Tibial artery (tissue), 4 donors: ENCODE results near the gene ANKS3.

Experiments used
- DNase-seq, 2 donors: peaks; one replicate each; pipeline ENCODE4 v3.0.0-alpha.2; 2019
- H3K27ac ChIP-seq, 2 donors: fragments of 200-600 bp; sonication (generic) in 1 of 2; 1 replicate in 1 of 2; 2 replicates in 1 of 2; pipeline ENCODE4 v1.5.1; 2018 to 2019; ENCODE audit warnings: mild to moderate bottlenecking in 1 of 2
- H3K27me3 ChIP-seq, 2 donors: fragments of 200-600 bp; sonication (generic) in 1 of 2; one replicate each; pipeline versions ENCODE4 v1.5.1 to v1.6.0; 2016 to 2019
- H3K36me3 ChIP-seq, 3 donors: fragments of 200-600 bp; sonication (generic) in 2 of 3; one replicate each; pipeline ENCODE4 v1.5.1; 2016 to 2019; ENCODE audit warnings: mild to moderate bottlenecking in 2 of 3
- H3K4me1 ChIP-seq, 4 donors: fragments of 200-600 bp; sonication (generic) in 2 of 4; 1 replicate in 3 of 4; 2 replicates in 1 of 4; pipeline ENCODE4 v1.5.1; 2016 to 2019
- H3K4me3 ChIP-seq, 2 donors: fragments of 200-600 bp; sonication (generic) in 1 of 2; 1 replicate in 1 of 2; 2 replicates in 1 of 2; pipeline ENCODE4 v1.5.1; 2018 to 2019; ENCODE audit warnings: mild to moderate bottlenecking in 2 of 2
- H3K9me3 ChIP-seq, 3 donors: fragments of 200-600 bp; sonication (generic) in 1 of 3; one replicate each; pipeline ENCODE4 v1.5.1; 2016 to 2019
- CTCF ChIP-seq, 2 experiments: fragments of 200-600 bp in 1 of 2; fragments of 450-650 bp in 1 of 2; IDR thresholded peaks; one replicate each; pipeline ENCODE4 v1.5.1; 2017 to 2019; ENCODE audit warnings: antibody characterized with exemption in 2 of 2, mild to moderate bottlenecking in 1 of 2, moderate library complexity in 1 of 2
- intact Hi-C: fragments of 100-400 bp; cut with DNase I; formaldehyde crosslinking; loops from one replicate; pipeline ENCODE4 v1.15.0; 2023; ENCODE audit warnings: low total_unique reads

Gene ANKS3

GRCh38 chr16:4747906-4748681, 14.0 kb upstream of the ANKS3 start:
- DNase-seq = no peak
- H3K36me3 ChIP-seq = peaks cover 23 to 49% (median 34%) of the 10 kb centered on the region in 3 donors
- H3K9me3 ChIP-seq = no peaks in the 10 kb centered on the region
- no peak for TF ChIP-seq CTCF (IDR thresholded peaks at IDR 0.05)
- no peak overlapping the region for H3K4me3 ChIP-seq
- H3K4me1 ChIP-seq = peaks cover 0 to 12% (median 10%) of the 10 kb centered on the region in 4 donors
- H3K27ac ChIP-seq = no peak overlapping the region
- peaks cover 0 to 5% of the 10 kb centered on the region in 2 donors for H3K27me3 ChIP-seq
- intact Hi-C loops = loop anchor here (5.0 kb wide), 1 partner anchor 199 kb away; no protein-coding TSS in a partner anchor

- Histone ChIP-seq H3K27ac (no peak overlapping the region), H3K4me3 (no peak overlapping the region), H3K27me3 (peaks cover 0 to 11% of the 10 kb centered on the region in 2 donors), H3K9me3 (no peaks in the 10 kb centered on the region), H3K36me3 (peaks cover 13 to 38% (median 24%) of the 10 kb centered on the region in 3 donors), H3K4me1 (peaks cover 0 to 15% (median 10%) of the 10 kb centered on the region in 4 donors)
- no peak for TF ChIP-seq CTCF (IDR thresholded peaks at IDR 0.05)
- intact Hi-C loops = loop anchor here (5.0 kb wide), 1 partner anchor 200 kb away; no protein-coding TSS in a partner anchor
- DNase-seq = no peak
Observed at GRCh38 chr16:4746991-4747574, 13.0 kb upstream of the ANKS3 start.

- no peaks in the 10 kb centered on the region for H3K9me3 ChIP-seq
- H3K27ac ChIP-seq = no peak overlapping the region
- DNase-seq = no peak
- TF ChIP-seq CTCF (IDR thresholded peaks at IDR 0.05) = no peak
- intact Hi-C loops = loop anchor here (5.0 kb wide), 1 partner anchor 201 kb away; no protein-coding TSS in a partner anchor
- peaks cover 0 to 11% of the 10 kb centered on the region in 2 donors for H3K27me3 ChIP-seq
- peaks cover 0 to 15% (median 10%) of the 10 kb centered on the region in 4 donors for H3K4me1 ChIP-seq
- H3K4me3 ChIP-seq = no peak overlapping the region
- H3K36me3 ChIP-seq = peaks cover 6 to 30% (median 15%) of the 10 kb centered on the region in 3 donors
Observed at GRCh38 chr16:4746215-4746614, 12.1 kb upstream of the ANKS3 start.

GRCh38 chr16:4745274-4745569, 11.2 kb upstream of the ANKS3 start:
- Histone ChIP-seq H3K4me3 (no peak overlapping the region), H3K36me3 (peaks cover 0 to 20% (median 5%) of the 10 kb centered on the region in 3 donors), H3K4me1 (peaks cover 0 to 15% (median 10%) of the 10 kb centered on the region in 4 donors), H3K9me3 (no peaks in the 10 kb centered on the region), H3K27me3 (peaks cover 0 to 15% of the 10 kb centered on the region in 2 donors), H3K27ac (no peak overlapping the region)
- intact Hi-C loops = loop anchor here (5.0 kb wide), 1 partner anchor 202 kb away; no protein-coding TSS in a partner anchor
- no peak for DNase-seq
- no peak for TF ChIP-seq CTCF (IDR thresholded peaks at IDR 0.05)

GRCh38 chr16:4744555-4745273, 10.6 kb upstream of the ANKS3 start:
- Histone ChIP-seq H3K9me3 (no peaks in the 10 kb centered on the region), H3K27me3 (peaks cover 0 to 15% of the 10 kb centered on the region in 2 donors), H3K36me3 (peaks cover 0 to 15% (median under 1%) of the 10 kb centered on the region in 3 donors), H3K4me1 (peaks cover 0 to 15% (median 10%) of the 10 kb centered on the region in 4 donors), H3K4me3 (no peak overlapping the region), H3K27ac (no peak overlapping the region)
- DNase-seq = no peak
- intact Hi-C loops = loop anchor here (5.0 kb wide), 1 partner anchor 203 kb away; no protein-coding TSS in a partner anchor
- no peak for TF ChIP-seq CTCF (IDR thresholded peaks at IDR 0.05)
